ENCODE data around the gene FIGN.

Gene FIGN

GRCh38 chr2:163736433-163737189 is 803 bp upstream of the FIGN start:
- no peak for DNase-seq

GRCh38 chr2:163734881-163735684 is 725 bp downstream of the FIGN start:
- no peak for DNase-seq

DNA sequence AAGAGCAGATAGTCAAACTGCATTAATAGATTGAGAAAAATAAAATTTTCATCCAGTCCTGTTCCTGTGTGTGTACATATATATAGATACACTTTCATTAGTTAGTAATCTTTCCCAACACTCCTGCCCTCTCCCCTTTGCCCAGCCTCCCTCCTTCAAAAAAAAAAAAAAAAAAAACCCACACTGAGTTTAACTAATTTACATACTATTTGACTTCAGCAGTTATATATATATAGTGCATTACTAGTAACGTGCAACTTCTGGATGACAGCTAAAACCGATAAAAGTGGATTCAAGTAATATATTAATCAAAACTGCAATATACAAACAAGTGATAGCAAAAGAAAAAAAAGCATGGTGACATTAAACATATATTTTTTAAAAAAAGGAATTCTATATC is 1.4 kb downstream of the FIGN start:
- DNase-seq, result no peak

DNA sequence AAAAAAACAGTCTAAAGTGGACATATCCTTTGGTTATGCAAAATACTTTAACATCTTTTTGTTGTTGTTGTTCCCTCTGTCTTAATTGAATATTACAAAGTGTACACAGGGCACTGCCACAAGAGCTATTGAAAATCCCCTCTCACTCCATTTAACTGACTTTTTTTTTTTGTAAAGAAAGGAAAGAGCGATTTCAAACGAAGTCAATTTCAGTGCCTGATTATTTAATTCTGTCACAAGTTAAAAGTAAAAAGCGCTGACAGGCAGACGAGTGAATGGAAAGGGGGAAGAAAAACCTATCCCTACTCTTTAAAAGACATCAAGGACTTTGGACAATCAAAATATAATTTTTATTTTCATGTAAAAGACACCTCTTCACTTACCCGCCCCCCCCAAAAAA is 1.9 kb downstream of the FIGN start:
- DNase-seq, result no peak

- no peak for DNase-seq
Measured at GRCh38 chr2:163733301-163733938, 2.4 kb downstream of the FIGN start.

- no peak for DNase-seq
Measured at GRCh38 chr2:163732727-163733126, 3.1 kb downstream of the FIGN start.

GRCh38 chr2:163731735-163732134 is 4.1 kb downstream of the FIGN start:
- no peak for DNase-seq

DNA sequence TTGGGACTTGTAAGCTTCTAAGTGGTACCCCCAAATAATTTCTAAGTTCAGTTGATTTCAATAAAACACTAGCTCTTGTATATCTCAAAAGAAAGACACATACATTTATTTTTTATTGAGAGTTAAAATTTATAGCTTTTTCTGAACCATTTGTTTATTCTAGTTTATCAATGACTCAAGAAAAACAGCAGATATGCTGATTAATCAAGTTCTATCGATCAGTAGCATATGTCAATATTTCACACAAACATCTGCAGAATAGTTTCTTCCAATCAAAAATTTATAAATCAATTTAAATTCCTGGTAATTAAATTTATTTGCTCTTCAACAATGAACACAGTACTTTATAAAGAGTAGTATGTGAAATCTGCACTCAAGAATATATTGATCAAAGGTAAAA is 5.3 kb downstream of the FIGN start:
- no peak for DNase-seq

DNA sequence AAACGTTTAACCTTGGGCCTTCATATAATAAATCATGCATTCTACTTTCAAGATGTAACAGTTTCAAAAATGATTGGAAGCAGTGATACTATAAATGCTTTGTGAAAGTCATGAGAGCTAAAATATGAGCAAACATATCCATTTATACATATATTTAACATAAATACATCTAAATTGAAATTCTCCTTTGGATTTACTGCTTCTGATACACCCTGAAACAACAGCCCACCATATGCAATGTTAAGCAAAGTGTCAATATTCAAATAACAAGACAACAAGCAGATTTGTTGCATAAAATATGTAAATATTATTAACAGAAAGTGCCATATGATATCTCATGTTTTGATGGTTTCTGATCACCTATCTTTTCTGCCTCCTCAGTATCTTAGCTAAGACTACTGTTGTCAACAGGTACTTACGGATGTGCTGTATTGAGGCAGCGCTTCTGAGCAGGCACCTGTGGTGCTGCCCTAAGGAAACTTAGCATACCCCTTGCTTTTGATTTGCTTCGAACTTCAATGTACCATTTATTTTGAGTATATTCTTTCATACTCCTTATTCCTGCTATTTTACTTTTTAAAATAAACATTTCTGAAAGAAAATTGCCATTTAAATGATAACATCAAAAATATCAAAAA is 6.1 kb downstream of the FIGN start:
- DNase-seq, result no peak

DNA sequence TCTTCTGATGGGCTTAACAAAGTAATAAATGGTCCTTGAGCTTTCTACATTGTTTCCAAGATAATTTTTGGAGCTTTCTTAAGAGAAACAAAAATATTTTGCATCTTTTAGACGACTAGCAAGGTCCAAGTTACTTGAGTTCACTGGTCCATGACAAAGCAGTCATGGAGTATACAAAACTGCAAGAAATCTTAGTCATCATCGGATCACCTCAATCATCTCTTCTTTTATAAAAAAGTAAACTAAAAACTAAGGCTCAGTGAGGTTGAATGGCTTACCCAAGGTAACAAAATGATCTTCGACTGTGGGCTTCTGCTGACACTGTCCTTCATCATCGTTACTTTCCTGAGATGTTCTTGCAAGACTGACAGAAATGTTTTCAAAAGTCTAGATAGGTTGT is 11.9 kb downstream of the FIGN start:
- DNase-seq, result no peak

- no peak for DNase-seq
Measured at GRCh38 chr2:163723348-163723747, 12.5 kb downstream of the FIGN start.

DNA sequence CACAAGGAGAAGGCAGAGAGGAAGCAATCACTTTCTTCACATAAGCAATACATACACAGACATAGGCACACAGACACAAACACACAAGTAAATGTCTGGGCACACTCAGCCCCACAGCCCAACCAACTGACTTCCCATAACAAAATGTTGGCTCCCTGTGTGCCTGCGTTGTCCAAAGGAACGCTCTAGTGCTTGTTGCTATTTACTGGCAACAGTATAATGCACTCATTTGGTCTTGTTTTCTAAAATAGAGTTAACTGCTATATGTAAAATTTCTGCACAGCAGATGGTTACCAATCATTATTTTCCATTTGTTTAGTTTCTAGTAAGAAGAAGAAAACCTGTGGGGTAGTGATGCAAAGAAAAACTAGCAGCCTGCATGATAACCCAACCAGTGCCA is 16.5 kb downstream of the FIGN start:
- no peak for DNase-seq

DNA sequence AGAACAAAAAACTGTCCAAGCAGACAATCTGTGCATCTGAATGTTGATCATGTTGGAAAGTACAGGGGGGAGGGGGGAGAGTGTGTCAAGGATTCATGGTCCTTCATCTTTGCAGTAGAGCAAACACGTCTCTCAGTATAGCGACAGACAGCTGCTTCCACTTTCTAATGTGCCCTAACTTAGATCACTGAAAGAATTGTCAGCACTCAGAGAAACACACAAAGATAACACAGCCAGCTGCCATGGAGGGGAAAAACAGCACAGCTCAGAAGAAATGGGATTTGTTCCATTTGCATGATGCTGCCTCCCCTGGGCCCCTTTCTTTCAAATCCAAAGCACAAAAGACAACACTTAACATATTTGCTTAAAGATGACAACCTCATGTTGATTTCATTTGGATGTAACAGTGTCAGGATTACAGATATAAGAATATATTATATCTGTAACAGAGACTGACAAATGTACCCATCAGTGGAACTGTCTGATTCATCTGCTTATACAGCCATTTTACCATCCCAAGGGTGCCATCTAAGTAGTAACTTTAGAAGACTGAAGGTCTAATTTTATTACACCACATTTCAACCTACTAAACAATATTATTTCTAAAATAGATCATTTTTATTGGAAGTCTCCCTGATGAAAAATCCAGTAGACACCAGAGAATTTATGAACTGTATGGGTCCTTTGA is 17.7 kb downstream of the FIGN start:
- DNase-seq, result no peak

- no peak for DNase-seq
Measured at GRCh38 chr2:163717515-163717914, 18.3 kb downstream of the FIGN start.

GRCh38 chr2:163716101-163716500 is 19.7 kb downstream of the FIGN start:
- DNase-seq, result no peak

DNA sequence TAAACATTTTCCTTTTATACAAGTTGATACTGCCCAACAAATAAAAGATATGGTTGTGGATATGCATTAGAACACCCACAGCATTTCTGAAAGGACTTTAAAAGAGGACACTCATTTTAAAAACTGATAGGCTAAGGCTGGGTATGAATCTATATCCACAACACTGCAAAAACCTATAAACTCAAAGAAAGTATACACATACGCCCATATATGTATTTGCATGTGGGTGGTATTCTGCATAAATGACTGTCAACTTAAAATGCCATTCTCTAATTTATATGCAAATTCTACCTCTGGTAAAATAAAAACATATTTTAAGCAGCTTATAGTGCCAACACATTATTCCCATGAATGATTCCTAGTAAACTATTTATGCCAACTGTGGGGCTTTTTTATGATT is 20.1 kb downstream of the FIGN start:
- DNase-seq, result no peak

- DNase-seq, result no peak
Measured at GRCh38 chr2:163715199-163715598, 20.6 kb downstream of the FIGN start.

- no peak for DNase-seq
Measured at GRCh38 chr2:163713534-163714311, 22.1 kb downstream of the FIGN start.

DNA sequence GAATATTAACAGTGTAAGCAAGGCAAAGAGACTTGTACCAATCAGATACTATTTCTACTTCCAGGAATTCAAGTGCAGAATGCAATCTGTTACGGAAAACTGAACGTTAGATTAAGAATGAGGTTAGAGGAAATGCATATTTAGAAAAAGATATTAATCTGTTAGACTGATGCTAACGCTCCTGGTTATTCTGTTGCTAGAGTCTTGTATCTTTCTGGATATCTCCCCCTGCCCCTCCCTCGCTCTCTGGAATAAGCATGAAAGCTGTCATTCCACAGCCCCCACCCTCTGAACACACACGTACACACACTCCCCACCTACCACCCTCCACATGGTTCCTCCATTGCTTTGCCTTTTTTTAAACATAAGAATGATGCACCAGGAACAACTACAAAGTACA is 24.1 kb downstream of the FIGN start:
- no peak for DNase-seq

GRCh38 chr2:163711258-163711657 is 24.6 kb downstream of the FIGN start:
- DNase-seq, result no peak

DNA sequence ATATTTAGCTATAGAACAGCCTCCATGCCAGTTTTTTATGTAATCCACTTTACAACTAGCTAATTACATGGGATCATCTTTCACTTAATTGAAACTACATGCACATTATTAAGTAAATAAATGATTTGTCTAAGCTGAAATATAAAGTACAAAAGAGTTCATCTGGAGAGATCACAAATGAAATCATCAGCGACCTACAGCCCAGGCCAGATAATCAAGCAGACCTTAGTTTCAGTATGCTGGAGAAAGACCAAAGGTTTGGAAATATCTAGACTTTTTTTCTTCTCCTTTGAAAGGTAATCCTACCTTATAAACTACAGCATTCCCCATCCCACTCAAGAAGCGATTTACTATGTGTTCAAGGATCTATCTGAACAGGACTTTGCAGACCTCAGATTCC is 26.5 kb downstream of the FIGN start:
- DNase-seq, result no peak

- no peak for DNase-seq
Measured at GRCh38 chr2:163708265-163708664, 27.5 kb downstream of the FIGN start.
